GM19239 (cell line): ENCODE measurements around the gene TMEM121B.
A peak's percentile ranks its signal among the peaks of the same experiment; 100 is the strongest.

Experiments
- DNase-seq: peaks from one replicate; pipeline ENCODE4 v3.0.0; 2011; ENCODE audit warnings: low spot score; ENCODE audit not compliant: insufficient read length
- FAIRE-seq: peaks from 2 replicates; lab custom pipeline; 2011; peaks lifted over from hg19 to GRCh38; lab: Jason Lieb, UNC

TMEM121B gene

DNA sequence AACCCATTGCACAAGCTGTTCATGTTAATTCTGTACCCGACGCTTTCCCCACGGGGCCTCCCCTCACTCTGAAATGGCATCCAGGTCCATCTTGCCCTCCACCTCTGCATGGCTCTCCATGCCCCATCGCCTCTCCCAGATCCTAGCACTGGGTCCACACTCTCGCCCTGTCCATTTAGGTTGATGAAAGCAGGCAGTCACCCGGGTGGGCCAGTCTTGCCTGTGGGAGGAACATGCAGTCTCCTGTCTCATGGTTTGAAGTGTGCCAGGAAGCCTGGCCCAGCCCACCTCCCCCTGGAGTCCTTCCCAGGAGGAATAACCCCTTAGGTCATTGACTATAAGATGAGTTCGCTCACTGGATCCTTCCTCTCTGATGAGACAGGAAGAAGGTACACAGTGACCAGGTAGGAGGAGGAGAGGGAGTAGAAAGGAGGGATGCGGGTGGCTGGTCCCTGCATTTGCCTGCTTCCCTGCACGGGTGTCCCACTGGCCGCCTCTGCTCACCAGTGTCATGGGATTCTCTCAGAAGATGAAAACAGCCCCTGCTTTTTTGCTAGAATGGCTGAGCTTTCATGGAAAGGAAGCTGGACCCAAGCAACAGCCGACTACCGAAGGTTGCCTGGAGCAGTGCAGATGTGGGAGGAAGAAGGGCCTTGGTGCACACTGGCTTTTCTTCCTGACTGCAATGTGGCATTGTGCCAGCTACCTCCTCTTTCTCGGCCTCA lies 6.8 kb downstream of the TMEM121B start:
- DNase-seq (no peak), FAIRE-seq (no peak)

DNA sequence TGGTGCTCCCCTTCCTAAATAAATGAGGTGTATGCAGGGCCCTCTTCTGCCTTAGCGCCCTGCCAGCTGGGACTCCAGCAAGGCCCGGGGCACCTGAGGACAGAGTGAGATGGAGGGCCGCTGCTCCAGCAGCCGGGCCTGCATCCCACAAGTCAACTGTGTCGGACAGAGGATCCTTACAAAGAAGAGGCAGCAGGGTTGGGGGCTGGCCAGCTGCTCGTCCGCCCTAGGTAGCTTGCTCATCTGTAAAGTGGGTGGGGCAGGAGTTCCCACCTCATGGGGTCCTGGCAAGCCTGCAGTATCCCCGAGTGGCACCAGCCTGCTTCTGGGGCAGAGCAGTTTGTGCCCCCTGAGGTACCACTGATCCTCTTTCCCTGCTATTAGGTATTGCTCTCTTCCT lies 7.6 kb downstream of the TMEM121B start:
- FAIRE-seq (no peak), DNase-seq (no peak)

DNA sequence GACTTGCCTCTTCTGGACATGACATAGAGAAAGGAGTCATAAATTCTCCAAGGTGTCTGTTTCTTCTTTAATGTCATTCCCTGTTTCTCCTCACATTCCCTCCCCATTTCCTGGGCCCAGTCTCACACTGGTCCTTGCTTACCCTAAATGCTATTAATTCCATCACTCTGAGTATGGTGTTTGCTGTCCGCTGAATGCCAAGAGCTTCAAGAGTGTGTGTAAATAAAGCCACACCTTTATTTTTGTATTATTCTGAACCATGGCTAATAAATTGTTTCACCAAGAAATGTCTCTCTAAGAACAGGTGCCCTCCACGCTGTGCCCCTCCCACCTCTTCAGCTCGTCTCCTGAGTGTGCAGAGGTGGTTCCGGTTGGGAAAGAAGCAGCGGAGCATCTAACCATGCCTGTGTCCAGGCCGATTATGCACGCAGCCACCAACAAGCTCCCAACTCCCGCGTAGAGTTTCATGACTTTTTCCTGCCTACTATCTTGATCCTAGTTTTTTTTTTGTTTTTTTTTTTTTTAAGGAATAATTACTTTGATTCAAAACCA lies 8.6 kb downstream of the TMEM121B start:
- DNase-seq (no peak), FAIRE-seq (no peak)

DNA sequence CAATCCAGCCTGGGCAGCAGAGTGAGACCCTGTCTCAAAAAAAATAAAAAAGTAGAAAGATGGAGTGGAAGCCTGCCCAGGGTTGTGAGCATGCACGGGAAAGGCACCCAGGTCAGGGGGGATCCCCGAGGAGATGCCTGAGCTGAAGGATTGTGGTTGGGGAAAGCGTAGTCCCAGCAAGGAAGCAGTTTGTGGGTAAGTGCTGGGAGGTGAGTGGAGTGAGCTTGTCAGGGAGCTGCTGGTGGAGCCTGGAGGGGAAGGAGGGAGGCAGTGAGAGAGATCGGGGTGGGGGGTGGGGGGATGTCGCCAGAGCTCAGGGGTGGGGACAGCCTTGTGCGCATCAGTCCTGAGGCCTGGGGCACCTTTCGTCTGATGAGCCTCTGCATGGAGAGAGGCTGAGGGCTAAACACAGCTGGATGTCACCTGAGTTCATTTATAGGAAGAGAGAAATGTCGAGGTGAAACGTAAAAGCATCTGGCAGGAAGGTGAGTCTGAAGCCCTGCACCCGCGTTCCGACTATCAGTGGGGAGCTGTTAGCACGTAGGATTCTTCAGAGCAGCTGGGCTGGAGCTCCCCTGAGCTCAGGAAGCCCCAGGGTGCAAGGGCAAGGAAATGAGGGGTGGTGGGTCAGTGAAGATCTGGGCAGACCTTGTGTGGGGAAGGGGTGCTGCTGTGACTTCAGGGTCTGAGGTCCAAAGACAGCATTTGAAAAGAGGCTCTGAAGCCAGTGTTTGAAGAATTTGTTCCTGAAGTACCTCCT lies 10.2 kb downstream of the TMEM121B start:
- DNase-seq (no peak), FAIRE-seq (no peak)

DNA sequence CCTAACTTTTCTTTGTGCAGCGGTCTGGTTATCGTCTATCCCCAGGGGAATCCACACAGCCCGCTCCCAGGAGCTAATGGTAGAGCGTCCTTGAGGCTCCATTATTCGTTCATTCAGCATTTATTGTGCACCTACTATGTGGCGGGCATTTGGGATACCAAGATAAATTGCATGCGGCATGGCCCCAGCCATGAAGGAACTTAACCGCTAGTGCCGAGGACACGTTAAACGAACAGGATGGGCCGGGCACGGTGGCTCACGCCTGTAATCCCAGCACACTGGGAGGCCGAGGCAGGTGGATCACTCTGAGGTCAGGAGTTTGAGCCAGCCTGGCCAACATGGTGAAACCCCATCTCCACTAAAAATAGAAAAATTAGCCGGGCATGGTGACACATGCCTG lies 11.2 kb downstream of the TMEM121B start:
- FAIRE-seq (no peak), DNase-seq (no peak)

DNA sequence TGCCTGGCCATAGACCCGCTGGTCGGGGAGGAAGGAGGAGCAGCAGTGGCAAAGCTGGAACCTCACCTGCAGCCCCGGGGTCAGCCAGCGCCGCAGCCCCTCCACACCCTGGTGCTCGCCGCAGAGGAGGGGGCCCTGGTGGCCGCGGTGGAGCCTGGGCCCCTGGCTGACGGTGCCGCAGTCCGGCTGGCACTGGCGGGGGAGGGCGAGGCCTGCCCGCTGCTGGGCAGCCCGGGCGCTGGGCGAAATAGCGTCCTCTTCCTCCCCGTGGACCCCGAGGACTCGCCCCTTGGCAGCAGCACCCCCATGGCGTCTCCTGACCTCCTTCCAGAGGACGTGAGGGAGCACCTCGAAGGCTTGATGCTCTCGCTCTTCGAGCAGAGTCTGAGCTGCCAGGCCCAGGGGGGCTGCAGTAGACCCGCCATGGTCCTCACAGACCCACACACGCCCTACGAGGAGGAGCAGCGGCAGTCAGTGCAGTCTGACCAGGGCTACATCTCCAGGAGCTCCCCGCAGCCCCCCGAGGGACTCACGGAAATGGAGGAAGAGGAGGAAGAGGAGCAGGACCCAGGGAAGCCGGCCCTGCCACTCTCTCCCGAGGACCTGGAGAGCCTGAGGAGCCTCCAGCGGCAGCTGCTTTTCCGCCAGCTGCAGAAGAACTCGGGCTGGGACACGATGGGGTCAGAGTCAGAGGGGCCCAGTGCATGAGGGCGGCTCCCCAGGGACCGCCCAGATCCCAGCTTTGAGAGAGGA lies 11.9 kb downstream of the TMEM121B start:
- FAIRE-seq (no peak), DNase-seq (no peak)

DNA sequence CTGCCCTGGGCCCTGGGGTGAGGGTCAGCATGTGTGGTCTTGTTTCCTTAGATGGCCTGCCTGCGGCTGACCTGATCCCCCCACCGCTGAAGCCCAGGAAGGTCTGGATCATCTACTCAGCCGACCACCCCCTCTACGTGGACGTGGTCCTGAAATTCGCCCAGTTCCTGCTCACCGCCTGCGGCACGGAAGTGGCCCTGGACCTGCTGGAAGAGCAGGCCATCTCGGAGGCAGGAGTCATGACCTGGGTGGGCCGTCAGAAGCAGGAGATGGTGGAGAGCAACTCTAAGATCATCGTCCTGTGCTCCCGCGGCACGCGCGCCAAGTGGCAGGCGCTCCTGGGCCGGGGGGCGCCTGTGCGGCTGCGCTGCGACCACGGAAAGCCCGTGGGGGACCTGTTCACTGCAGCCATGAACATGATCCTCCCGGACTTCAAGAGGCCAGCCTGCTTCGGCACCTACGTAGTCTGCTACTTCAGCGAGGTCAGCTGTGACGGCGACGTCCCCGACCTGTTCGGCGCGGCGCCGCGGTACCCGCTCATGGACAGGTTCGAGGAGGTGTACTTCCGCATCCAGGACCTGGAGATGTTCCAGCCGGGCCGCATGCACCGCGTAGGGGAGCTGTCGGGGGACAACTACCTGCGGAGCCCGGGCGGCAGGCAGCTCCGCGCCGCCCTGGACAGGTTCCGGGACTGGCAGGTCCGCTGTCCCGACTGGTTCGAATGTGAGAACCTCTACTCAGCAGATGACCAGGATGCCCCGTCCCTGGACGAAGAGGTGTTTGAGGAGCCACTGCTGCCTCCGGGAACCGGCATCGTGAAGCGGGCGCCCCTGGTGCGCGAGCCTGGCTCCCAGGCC lies 12.7 kb downstream of the TMEM121B start:
- no peak for FAIRE-seq
- DNase-seq, result no peak

DNA sequence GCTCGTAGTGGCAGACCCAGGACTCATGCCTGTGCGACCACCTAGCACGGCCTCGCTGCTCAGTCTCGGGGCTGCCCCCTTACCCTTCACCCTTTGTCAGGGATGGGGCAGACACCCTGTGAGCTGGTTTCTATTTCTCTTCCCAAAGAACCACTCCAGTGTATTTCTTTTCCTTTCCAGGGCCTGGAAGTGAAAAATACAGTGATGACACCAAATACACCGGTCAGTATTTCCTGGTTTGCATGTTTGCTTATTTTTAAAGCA lies 13.7 kb downstream of the TMEM121B start:
- DNase-seq, result no peak
- FAIRE-seq, result no peak

DNA sequence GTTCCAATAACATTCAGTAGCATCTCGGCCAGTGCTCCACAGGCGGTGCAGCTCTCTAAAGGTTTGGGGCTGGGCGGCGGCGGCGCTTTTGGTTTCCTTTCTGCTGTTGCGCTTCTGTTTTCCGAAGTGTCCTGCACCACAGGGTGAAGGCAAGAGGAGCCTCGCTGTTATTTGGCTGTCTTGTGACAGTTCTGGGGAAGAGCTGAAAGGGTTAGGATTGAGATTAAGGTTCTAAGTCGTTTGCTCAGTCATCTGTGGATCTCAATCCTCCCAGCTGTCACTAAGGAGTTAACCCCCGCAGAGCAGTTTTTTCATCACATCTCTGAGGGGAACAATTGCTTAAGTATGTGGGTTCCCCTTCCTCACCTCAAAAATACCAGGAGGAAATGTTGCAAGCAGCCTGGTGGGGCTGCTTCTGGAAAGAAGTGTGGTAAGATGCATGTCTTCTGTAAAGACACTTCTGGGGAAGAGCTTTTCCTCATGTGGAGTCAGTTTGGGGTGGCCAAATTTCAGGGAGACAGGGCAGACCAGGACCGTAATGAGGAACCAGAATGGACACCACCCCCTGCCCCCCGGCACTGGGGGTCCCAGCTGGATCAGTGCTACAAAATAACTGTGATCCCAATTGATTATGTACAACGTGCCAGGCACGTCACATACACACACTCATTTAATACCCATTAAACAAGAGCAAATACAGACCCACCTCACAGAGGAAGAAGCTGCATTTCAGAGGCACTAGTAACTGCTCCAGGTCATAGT lies 14.2 kb downstream of the TMEM121B start:
- no peak for DNase-seq
- no peak for FAIRE-seq

DNA sequence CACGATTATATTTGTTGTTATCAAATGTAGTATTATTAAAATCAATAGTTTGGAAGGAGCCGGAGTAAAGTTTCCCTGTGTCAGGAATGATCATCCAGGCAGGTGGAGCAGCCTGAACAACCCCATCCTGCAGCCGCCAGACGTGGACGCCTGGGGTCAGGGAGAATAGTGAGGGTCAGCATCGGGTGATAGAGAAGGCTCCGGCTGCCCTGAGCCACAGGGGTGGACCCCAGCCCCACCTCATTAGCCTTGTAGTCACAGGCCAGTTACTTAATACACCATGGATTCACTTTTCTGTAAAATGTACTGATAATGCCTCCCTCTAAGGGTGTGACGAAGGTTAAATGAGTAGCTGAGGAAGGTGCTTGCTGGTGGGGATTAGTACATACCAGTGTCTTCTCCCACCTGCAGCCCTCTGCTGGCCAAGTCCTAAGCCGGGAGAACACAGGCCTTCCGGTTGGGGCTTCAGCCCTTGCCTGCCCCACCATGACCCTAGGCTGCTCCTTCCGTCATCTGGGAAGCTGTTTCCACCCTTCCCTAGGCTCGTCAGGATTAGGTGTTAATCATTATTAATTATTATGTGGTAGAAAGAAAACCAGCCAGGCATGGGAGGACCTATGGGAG lies 14.9 kb downstream of the TMEM121B start:
- FAIRE-seq, result no peak
- DNase-seq, result no peak

DNA sequence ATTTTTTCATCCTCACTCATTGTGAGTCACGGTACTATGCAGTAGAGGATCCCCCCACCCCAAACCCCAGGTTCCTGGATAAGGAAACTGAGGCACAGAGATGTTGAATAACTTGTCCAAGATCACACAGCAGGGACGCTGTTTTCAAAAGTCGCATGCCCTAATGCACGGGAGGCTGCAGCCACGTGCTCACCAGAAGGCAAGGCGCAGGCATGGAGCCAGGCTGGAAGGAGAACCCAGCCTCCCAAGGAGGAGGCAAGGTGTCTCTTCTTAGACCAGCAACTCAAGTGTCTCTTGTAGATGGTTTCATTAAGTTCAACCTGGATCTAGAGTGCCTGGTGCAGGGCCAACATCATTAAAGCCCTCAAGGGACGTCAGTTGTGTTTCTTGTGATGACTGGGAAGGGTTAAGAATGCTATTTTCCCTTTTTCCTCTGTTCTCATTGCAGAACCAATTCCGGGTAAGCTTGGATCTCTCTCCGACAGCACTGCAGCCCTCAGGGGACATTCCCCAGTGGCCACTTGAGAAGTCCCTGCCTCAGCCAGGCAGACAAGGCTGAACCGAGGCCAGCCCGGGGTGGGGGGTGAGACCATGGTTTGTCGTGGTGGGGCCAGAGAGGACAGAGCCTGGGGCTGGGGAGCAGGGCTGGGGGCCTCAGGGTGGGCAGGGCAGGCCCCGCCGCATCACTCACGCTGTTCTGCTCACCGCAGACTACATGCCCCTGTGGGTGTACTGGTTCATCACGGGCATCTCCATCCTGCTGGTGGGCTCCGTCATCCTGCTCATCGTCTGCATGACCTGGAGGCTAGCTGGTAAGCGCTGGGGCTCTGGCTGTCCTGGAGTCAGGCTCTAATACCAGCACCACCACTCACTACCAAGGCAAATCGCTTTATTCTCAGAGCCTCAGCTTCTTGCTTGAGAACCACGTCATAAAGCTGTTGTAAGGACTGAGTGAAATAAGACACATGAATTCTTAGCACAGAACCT lies 15.7 kb downstream of the TMEM121B start:
- DNase-seq (no peak), FAIRE-seq (no peak)

DNA sequence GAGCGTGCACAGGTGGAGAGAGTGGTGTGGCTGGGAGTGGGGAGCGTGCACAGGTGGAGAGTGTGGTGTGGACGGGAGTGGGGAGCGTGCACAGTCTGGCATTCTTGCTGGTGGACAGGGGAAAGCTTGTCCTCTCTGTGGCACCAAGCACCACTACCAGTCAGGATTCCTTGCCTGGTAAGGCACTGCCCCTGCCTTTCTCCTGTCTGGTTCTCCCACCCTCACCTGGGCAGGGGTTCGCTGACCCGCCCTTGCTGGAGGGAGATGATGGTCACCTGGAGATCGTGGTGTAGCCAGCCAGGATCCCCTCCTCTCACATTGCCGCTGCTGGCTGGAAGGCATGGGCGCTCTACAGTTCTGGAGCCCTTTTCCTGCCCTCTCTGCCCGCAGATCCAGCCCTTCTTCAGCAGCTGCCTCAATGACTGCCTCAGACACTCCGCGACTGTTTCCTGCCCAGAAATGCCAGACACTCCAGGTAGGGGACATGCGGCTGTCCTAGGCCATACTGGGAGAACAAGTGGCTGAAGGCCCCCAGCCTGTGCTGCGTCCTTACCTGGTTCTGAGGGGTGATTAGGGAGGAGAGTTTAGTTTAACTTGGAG lies 16.7 kb downstream of the TMEM121B start:
- no peak for FAIRE-seq
- DNase-seq, result no peak

DNA sequence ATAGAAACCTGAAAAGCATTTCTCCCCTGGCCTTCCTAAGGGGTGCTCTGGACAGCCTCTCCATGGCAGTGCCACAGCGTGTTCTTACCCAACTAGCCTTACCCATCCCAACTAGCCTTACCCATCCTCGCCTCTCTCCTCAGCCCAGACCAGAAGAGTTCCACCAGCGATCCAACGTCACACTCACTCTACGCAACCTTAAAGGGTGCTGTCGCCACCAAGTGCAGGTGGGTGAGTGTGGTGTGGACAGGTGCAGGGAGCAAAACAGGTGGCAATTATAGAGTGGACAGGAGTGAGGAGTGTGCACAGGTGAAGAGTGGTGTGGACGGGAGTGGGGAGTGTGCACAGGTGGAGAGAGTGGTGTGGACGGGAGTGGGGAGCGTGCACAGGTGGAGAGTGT lies 17.8 kb downstream of the TMEM121B start:
- DNase-seq (no peak), FAIRE-seq (no peak)

DNA sequence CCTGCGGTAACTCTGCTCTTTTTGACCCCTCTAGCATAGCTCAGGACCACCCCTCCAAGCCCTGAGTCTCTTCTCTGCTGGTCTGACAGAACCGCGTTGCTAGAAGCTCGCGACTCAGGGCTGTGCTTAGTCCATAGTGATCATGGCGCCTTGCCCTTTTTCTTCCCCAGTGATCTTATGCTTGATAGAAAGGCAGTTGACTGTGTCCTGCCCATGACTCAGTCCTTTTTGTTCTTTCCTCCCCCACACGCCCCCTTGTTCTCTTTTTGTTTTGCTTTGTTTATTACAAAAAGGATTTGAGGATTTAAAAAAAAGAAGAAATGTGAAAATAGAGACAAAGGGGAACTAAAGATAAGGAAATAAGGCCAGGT lies 18.9 kb downstream of the TMEM121B start:
- DNase-seq, result no peak
- FAIRE-seq, result no peak

DNA sequence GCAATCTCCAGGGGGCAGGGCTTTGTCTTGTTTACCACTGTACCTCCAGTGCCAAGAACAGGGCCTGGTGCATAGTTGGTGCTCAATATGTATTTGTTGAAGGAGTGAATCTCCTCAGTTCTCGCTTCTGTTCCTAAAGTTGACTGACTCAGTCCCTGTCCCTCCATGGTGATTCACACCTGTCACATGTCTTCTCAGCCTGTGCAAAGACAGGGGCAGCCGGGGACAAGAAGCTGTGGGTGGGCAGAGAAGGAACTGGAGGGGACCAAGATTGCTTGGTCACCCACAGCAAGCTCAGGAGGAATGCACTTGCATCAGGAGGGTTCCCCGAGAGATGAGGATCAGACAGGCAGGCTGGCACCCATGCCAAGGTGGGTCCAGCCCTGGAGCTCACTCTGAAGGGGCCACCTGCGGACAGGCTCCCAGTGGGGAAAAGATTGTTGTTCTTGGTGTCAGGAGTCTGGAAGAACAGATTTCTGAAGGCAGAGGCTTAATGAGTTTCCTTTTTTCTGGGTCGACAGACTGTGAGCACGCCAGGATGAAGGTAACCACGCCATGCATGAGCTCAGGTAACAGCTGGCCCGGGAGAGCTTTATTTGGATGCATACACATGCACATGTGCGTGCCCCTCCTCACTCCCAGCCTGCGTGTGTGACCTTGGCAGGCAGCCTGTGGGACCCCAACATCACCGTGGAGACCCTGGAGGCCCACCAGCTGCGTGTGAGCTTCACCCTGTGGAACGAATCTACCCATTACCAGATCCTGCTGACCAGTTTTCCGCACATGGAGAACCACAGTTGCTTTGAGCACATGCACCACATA lies 19.5 kb downstream of the TMEM121B start:
- no peak for DNase-seq
- FAIRE-seq, result no peak

DNA sequence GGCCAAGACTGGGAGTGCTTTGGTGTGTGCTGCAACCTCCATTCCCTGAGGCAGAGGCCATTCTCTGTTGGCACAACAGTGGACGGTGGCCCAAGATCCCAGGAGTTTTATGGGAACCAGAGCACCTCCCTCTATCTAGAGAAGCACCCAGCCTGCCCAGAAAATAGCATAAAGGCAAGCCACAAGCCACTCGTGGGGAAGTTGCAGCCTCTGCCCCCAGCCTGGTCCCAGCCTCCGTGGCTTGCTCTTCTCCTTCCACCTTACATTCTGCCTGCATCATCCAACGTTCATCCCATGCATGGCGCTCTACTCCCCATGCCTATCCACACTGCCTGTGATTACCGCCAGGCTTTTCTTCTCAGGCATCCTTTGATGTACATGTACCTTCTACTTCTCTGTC lies 20.5 kb downstream of the TMEM121B start:
- FAIRE-seq, result no peak

DNA sequence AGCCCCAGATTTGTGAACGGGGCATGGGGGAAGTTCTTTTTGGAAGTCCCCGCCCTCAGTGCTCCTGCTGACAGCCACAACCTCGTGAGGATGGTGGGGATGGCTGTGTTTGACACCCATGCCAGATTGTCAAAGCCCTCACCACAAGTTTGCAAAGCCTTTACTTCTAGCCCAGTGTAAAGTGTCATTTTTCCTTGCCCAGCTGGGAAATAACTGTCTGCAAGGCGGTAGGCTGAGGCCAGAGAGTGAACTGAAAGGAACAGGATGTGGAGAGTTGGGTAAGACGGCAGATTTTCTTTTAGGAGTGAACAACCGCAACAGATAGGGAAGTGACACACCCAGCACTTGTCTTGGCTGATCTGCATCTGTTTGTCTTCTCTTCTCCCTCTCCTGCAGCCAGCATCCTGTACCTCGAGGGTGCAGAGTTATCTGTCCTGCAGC lies 22.8 kb downstream of the TMEM121B start:
- FAIRE-seq (peak; percentile 65), DNase-seq (no peak)

More for the DNA sequence above, 20.5 kb downstream of the TMEM121B start:
- DNase-seq, result no peak
